H1 (cell line): Measurements from ENCODE around the gene TIGD1. TPM values are rescaled to one million over a fixed set of nuclear protein-coding genes. Genes with fewer than 3 reads are reported as not detected.

Experiments used
- BACH1 ChIP-seq: IDR thresholded peaks from 2 replicates; pipeline ENCODE4 v1.6.1; 2012; ENCODE audit warnings: low read length, improper control_type of control experiment
- polyA plus RNA-seq, 7 experiments: library from polyadenylated mRNA; depleted of rRNA in 3 of 7; stranded (reverse) in 5 of 7; unstranded in 2 of 7; fragments of >200 nt in 5 of 7; fragments of 200-250 nt in 2 of 7; gene quantifications; 1 replicate in 5 of 7; 2 replicates in 1 of 7; 4 replicates in 1 of 7; pipeline versions ENCODE4 v1.2.1 to v1.2.3, GENCODE V29; 2011 to 2013; ENCODE audit warnings: missing spikeins in 2 of 7, mixed read lengths in 2 of 7
- total RNA-seq: library from RNA; stranded (reverse); fragmentation: NEBNext Ultra II Directional; extraction: Animal tissue kit (Norgen Biotek cat#: 25700); gene quantifications from 2 replicates; pipeline ENCODE4 v1.2.1, GENCODE V29; 2021

Gene TIGD1
- total and polyA plus RNA-seq, 2 of the 8 experiments (the other 6 are each of a cell fraction or from before 2014, with no cell fraction given), result 4.7 to 8.3 TPM

- no peak for TF ChIP-seq BACH1
- TF ChIP-seq, all 59 proteins: peak for 0
Observed at GRCh38 chr2:232540441-232541041, 9.8 kb downstream of the TIGD1 start (continued).
